H1 (cell line): ENCODE results near the gene ZNF860. TPM values are rescaled to one million over a fixed set of nuclear protein-coding genes. Genes with fewer than 3 reads are reported as not detected.

Experiments used
- CBX5 ChIP-seq: fragments of 300-800, 300-1000 bp; sonication (generic); IDR thresholded peaks from 2 replicates; pipeline ENCODE4 v1.7.1; 2016; ENCODE audit warnings: antibody characterized with exemption, low read length, low read depth
- HDAC2 ChIP-seq, 2 experiments: fragments of 300-600 bp in 1 of 2; sonication (generic) in 1 of 2; IDR thresholded peaks; 2 replicates each; pipeline ENCODE4 v1.6.1; 2011 to 2012; ENCODE audit warnings: low read depth in 2 of 2, low read length in 2 of 2, mild to moderate bottlenecking in 2 of 2, moderate library complexity in 2 of 2, borderline replicate concordance in 1 of 2, inconsistent platforms in 1 of 2
- TBP ChIP-seq: IDR thresholded peaks from 2 replicates; pipeline ENCODE4 v1.6.1; 2011; ENCODE audit warnings: low read depth, low read length, improper control_type of control experiment
- YY1 ChIP-seq: IDR thresholded peaks from 2 replicates; pipeline ENCODE4 v1.6.1; 2011; ENCODE audit warnings: low read depth, mild to moderate bottlenecking, low read length
- polyA plus RNA-seq, 7 experiments: library from polyadenylated mRNA; depleted of rRNA in 3 of 7; stranded (reverse) in 5 of 7; unstranded in 2 of 7; fragments of >200 nt in 5 of 7; fragments of 200-250 nt in 2 of 7; gene quantifications; 1 replicate in 5 of 7; 2 replicates in 1 of 7; 4 replicates in 1 of 7; pipeline versions ENCODE4 v1.2.1 to v1.2.3, GENCODE V29; 2011 to 2013; ENCODE audit warnings: missing spikeins in 2 of 7, mixed read lengths in 2 of 7
- total RNA-seq: library from RNA; stranded (reverse); fragmentation: NEBNext Ultra II Directional; extraction: Animal tissue kit (Norgen Biotek cat#: 25700); gene quantifications from 2 replicates; pipeline ENCODE4 v1.2.1, GENCODE V29; 2021
- TF ChIP-seq, protein P1 (sequence below): IDR thresholded peaks from 2 replicates; pipeline ENCODE4 v1.6.1; 2012; ENCODE audit warnings: inconsistent platforms

The ZNF860 gene
- total and polyA plus RNA-seq, 2 of the 8 experiments (the other 6 are each of a cell fraction or from before 2014, with no cell fraction given): 3.2 to 8.6 TPM

- TF ChIP-seq CBX5 (no peak), TBP (no peak), HDAC2 (IDR thresholded peaks at IDR 0.05; ENCODE audit: borderline replicate concordance in 1 of 2, low read depth in 2 of 2, low read length in 2 of 2) (no peak), YY1 (no peak)
- TF ChIP-seq, protein P1, sequence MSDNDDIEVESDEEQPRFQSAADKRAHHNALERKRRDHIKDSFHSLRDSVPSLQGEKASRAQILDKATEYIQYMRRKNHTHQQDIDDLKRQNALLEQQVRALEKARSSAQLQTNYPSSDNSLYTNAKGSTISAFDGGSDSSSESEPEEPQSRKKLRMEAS: no peak
Observed at GRCh38 chr3:31934018-31934417, 47.5 kb upstream of the ZNF860 start (continued).
